Stimulated activated CD4-positive, alpha-beta T cell treated with anti-CD3 and anti-CD28 coated beads, Interleukin-4, amount 100 ng/mL, for 1 hour (primary cell): ENCODE results near the gene RETN.

Source experiments
- DNase-seq: peaks from one replicate; pipeline ENCODE4 v3.0.0-alpha.2; 2020

The RETN gene

GRCh38 chr19:7685546-7686445 is 16.9 kb downstream of the RETN start:
- no peak for DNase-seq

DNA sequence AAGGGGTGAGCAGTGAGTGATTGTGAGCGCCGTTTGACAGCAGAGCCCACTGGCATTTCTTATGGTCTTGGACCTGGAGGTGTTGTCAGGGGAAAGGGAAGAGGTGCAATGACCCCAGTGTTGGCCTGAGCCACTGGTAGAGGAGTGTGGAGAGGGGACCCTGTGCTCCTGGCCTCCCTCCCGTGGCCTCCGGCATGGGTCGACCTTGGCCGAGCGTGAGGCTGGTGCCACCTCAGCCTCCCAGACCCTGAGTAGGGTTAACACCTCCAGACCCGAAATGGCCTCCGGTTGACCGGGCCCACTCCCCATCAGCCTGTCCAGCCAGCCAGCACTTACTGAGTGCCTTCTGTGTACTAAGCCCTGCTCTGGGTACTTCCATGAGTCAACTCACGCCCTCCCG is 18.3 kb downstream of the RETN start:
- DNase-seq = no peak

- DNase-seq = no peak
Observed at GRCh38 chr19:7689165-7689564, 20.3 kb downstream of the RETN start.

DNA sequence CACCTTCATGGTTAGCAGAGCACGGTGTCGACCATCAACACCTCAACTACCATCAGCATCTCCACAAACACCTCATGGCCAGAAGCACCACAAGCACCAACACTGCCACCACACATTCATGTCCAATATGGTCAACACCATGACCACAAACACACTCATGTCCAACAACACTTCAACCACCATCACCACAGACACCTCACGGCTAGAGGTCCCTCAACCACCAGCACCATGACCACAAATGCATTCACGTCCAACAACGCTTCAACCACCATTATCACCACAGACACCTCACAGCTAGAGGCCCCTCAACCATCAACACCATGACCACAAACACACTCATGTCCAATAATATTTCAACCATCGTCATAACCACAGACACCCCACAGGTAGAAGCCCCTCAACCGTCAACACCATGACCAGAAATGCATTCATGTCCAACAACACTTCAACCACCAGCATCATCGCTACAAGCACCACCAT is 22.0 kb downstream of the RETN start:
- DNase-seq = no peak

DNA sequence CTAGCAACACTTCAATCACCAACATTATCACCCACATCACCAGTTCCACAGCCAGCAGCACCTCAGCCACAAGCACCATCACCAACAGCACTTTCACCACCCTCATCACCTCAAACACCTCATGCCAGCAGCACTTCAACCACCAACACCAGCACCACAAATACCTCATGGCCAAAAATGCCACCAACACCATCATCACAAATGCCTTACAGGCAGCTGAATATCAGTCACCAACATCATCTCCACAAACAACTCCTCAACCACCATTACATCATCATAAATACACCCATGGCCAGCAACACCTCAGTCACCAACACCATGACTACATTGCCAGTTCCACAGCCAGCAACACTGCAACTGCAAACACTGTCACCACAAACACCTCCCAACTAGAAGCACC is 22.6 kb downstream of the RETN start:
- no peak for DNase-seq

- no peak for DNase-seq
Observed at GRCh38 chr19:7692417-7693088, 23.7 kb downstream of the RETN start.

DNA sequence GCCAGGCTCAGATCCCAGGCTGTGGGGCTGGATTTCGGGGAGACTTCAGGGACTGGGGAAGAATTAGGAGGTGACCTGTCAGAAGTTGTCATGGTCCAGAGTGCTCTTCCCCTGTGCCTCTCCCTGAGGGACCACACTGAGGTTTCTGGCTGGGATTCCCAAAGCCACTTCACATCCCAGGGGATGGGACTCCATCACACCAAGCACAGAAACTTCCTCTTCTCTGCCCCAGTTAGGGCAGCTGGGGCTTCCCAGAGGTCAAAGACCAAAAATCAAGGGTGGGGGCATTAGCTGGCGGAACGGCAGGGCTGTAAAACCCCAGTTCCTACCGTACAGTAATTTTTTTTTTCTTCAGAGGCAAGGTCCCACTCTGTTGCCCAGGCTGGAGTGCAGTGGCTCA is 25.6 kb downstream of the RETN start:
- DNase-seq = no peak

DNA sequence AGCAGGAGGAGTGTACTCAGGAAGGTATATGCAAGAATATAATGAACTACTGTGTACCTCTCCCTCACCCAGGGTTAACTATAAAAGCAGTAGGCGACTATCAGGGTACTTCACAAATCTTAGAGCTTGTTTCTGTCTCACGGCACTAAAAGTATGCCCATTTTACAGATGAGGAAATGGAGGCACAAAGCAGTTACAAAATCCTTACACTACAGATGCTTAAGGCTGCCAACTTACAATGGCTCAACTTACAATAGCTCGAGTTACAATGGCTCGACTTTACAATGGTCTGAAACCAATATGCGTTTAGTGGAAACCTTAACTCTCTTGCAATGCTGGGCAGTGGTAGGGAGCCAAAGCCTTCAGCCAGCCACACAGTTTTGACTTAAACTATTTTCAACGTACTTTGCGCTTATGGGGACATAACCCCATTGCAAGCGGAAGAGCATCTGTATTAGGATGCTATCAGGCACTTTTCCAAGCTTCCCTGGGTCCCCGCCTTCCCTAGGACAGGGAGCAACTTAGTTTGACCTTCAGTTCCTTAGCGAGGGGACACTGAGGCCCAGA is 29.0 kb downstream of the RETN start:
- no peak for DNase-seq

GRCh38 chr19:7698583-7698982 is 29.7 kb downstream of the RETN start:
- no peak for DNase-seq

- DNase-seq = no peak
Observed at GRCh38 chr19:7699003-7699402, 30.2 kb downstream of the RETN start.

- DNase-seq = no peak
Observed at GRCh38 chr19:7699417-7700401, 30.9 kb downstream of the RETN start.

DNA sequence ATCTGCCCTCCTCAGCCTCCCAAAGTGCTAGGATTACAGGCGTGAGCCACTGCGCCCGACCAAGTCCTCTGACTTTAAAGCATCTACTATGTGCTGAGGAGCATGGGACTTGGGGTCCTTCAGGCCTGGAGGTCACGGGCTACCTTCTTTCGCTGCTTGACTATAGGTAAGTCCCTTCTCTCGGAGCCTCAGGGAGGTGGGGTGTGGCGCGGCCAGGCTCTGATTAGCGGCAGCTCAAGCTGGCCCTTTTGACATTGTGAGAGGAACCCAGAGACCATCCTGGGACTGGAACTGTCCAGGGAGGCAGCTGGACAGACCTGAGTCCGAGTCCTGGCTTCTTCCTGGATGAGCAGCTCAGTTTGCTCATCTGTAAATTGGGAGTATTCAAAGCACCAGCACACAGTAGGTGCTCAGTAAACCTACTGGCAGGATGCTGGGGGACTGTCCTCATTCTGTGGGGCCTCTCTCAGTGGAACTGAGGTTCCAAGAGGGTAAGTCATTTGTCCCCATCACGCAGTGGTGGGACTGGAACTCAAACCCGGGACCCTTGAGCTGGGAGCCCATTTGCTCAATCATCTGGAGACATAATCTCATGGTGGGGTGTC is 32.3 kb downstream of the RETN start:
- DNase-seq = no peak

GRCh38 chr19:7701654-7702457 is 33.0 kb downstream of the RETN start, which contains the start of gene FCER2:
TSS of gene FCER2 (minus strand) at chr19:7702131. CDS start at chr19:7699760, 2,371 bp downstream.
- DNase-seq = no peak

- no peak for DNase-seq
Observed at GRCh38 chr19:7703332-7703731, 34.5 kb downstream of the RETN start.

DNA sequence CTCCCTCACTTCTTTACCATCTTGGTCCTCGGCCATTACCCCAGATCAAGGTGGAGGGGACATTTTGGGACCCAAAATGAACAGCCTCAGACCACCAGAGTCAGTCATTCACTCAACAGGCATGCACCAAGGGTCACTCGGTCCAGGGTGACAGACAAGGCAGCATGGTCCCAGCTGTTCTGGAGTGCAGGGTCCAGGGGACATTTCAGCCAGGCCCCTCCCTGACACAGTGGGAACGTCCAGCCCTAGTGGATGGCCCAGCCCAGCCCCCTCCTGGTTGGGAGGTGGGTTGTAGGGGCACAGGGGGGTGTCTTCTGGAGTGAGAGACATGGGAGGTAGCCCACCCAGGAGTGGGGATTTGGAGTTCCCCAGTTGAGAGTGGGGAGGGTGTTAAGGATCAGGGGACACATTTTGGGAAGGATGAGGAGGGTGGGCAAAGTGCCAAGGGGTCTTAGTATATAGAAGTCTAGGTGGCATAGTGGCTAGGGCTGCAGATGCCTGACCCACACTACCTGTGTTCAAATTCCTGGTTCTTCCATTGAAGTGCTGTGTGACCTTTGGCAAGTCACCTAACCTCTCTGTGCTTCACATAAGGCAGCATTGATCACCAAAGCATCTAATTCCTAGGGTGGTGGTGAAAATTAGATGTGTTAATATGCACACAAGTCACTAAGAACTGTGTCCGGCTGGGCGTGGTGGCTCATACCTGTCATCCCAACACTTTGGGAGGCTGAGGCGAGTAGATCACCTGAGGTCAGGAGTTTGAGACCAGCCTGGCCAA is 35.6 kb downstream of the RETN start:
- no peak for DNase-seq

DNA sequence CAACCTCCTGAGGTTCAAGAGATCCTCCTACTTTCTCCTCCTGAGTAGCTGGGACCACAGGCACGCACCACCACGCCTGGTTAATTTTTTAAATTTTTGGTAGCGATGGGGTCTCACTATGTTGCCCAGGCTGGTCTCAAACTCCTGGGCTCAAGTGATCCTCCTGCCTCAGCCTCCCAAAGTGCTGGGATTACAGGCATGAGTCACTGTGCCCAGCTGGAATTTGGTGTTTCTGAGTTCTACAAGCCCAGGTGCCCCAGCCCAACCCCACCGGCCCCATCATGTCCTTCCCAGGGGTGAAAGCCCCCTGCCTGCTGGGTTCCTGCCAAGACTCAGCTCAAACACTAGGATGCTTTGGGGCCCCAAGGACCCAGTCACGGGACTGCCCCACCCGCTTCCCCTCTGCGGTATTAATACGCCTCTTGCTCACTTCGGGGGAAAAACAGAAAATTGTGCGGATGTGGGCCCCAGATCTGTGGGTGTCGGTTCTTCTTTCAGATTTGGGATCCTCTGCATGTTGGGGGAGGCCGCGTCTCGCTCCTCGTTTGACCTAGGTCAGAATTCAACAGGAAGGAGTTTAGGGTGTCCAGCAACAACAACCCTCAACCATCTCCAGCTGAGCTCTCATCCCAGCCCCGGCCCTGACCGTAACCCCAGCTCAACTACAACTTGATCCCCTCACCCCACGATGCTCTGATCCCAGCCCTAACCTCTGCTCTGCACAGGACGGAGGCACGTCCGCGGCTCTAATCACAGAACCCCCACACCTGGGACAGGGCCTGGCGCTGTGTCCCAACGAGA is 36.7 kb downstream of the RETN start:
- peak; percentile 76 for DNase-seq

DNA sequence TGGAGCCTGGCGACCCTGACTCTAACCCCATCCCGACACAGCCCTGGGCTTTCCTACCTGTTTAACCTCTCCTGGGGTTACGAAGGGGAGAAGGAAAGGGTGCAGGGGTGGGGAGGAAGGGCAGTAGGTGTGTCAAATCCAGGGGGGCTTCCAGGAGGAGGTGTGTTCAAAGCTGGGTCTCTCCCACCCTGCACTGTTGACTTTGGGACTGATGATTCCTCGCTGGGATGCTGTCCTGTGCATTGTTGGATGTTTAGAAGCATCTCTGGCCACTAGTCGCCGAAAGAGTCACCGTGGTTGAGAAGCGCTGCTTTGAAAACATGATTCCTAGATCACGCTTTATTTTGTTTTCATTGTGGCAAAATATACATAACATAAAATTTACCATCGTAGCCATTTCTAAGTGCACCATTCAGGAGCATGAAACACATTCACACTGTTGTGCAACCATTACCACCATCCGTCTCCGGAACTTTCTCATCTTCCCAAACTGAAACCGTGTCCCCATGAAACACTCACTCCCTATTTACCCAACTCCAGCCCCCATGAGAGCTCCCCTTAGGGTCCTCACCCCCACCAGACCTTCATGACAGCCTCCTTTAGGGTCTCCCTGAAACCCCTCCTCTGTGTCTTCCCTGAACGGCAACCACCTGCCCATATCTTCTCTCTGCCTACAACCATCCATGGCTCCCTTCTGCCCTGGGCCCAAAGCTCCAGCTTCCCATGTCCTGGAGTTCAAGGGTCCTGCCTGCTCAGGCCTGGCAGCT is 37.5 kb downstream of the RETN start:
- DNase-seq = no peak

- no peak for DNase-seq
Observed at GRCh38 chr19:7706955-7707456, 38.2 kb downstream of the RETN start.
